Measurements from ENCODE around the gene TMEM106B.

GRCh38 chr7:12196386-12196785 is 14.7 kb upstream of the TMEM106B start:
- TF ChIP-seq EZH2 (IDR thresholded peaks at IDR 0.05; ENCODE audit: borderline replicate concordance, low read length) (no peak), CTCF (IDR thresholded peaks at IDR 0.05; ENCODE audit: low read length) (no peak)
